GM19351 (cell line): ENCODE data around the gene CREB3.

ENCODE experiments used
- ATAC-seq: cut with Tn5 transposase; IDR thresholded peaks from one replicate; pipeline ENCODE4 v1.9.1; 2021; ENCODE audit warnings: mild to moderate bottlenecking, moderate library complexity; ENCODE audit not compliant: unreplicated experiment

Gene CREB3

GRCh38 chr9:35748242-35748857 lies 15.9 kb downstream of the CREB3 start:
- ATAC-seq, result no peak

GRCh38 chr9:35748858-35749514 lies 16.5 kb downstream of the CREB3 start, which contains the start of the genes GBA2 and RGP1:
Gene GBA2, minus strand, starts transcription at chr9:35749228. Its CDS starts 524 bp downstream, at chr9:35748704.
Gene RGP1, plus strand, starts transcription at chr9:35749287. Its CDS starts 469 bp downstream, at chr9:35749756.
- peak; percentile 89 for ATAC-seq

DNA sequence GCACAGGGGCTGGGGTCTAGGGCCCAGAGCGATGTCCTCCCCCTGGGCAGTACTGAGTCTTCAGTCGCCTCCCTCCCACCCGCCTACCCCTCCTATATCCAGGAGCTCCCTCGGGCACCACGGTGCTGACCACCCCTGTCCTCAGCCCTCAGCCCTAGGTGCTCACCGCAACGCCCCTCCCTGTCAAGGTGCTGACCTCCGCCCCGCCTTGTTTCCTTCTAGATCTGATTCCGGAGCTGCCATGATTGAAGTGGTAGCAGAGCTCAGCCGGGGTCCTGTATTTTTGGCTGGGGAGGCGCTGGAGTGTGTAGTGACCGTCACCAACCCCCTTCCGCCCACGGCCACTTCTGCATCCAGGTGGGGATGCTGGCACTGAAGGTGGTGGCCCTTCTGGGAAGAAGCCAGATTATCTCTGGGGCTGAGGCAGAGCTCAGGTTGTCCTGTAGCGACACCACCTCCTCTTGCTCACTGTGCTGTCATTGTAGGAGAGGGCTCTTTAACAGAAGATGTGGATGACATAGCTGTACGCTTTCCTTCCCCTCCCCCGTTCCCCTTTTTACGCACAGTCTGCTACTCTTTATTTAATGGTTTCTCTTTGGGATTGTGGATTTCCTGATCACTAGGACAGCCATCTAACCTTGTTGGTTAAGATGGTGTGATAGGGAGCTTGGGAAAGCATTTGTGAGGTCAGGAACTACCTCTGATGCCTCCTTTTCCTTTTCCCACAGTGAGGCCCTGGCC lies 17.2 kb downstream of the CREB3 start:
- ATAC-seq, result peak; percentile 40

- ATAC-seq, result no peak
Measured at GRCh38 chr9:35750256-35750531, 17.7 kb downstream of the CREB3 start.

GRCh38 chr9:35753466-35753865 lies 21.0 kb downstream of the CREB3 start:
- ATAC-seq, result no peak

- ATAC-seq, result no peak
Measured at GRCh38 chr9:35754264-35754663, 21.8 kb downstream of the CREB3 start, which contains the start of gene MSMP. Gene MSMP, minus strand, starts transcription at chr9:35754276. Its CDS starts 147 bp downstream, at chr9:35754129.

DNA sequence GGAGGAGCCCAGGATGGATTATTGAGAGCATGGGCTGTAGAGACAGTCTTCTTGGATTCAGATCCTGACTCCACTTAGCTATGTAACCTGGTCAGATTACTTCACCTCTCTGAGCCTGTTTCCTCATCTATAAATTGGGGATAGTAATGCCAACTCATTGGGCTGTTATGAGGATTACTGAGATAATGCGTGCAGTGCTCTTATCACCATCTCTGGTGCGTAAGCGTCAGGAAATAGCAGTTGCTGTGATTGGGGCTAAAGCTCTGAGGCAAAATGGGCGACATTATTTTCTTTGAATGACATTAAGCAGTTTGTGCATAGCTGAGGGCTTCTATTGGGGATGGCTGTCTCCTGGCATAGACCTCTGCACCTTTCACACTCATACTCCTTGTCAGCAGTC lies 22.6 kb downstream of the CREB3 start:
- ATAC-seq, result no peak

DNA sequence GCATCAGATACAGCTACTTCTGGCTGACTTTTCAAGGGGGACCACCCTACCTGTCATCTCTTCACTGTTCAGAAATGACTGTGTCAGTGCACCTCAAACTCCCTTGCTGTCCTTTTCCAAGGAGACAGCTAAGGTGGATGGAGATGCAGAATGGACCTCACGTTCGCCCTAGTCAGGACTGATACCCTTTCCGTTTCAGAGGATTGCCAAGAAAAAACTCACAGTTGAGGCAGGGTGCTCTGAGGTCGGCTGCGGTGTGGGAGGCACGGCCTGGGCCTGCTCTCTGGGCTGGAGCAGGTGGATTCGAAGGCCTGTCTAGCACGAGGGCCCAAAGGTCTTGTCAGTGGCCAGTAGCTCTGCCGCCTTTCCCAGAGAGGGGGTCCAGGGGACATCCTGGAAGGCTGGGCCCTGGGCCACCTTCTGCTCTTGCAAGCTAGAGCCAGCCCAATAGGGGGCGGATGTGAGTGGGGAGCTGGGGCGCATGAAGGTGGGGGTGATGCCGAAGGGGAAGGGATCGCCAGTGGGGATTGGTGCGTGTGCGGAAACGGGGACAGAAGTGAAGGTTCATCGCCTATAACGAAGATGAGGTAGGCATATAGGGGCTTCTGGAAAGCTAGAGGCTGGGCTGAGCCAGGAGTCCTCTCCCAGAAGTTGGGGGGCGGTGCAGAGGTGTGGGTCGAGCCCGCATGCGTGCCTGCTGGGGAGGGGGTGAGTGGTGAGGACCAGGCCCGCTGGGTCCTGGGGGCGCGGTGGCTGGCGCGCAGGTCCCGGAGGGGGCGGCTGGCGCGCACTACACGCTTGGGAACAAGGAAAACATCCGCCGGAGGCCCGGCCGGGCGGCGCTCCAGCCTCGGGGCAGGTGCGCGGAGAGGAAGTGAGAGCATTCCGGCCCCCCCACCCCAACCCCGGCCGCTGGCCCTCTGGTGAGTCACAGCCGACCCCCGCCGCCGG lies 24.1 kb downstream of the CREB3 start:
- peak; percentile 74 for ATAC-seq

DNA sequence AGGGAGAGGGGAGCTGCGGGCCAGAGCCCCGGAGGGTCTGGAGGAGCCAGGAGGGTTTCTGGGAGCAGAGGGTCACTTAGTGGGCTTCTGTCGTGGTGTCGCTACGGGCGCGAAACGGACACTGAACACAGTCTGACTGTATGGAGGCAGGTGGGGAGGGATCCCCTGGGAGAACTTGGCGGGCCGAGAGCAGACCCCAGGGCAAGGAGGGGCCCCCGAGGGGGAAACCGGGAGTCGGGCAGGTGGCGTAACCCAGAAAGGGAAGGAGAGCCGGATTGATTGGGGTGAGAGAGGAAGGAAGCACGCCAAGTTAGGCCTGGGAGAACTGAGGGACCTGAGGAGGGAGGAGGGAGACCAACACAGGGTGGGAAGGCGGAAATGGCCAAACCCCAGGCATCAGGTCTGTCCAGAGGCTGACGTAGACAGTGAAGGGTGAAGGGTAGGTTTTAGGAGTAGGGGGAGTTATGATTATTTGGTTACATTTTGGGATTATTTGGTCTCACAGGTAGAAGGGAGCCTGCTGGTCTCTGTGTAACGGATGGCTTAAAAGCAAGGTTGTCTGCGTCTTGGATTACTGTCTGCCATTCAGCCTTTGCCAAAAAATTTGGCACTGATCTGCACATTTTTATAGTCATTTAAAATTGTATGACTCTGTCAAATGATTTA lies 24.9 kb downstream of the CREB3 start:
- ATAC-seq, result peak; percentile 43

DNA sequence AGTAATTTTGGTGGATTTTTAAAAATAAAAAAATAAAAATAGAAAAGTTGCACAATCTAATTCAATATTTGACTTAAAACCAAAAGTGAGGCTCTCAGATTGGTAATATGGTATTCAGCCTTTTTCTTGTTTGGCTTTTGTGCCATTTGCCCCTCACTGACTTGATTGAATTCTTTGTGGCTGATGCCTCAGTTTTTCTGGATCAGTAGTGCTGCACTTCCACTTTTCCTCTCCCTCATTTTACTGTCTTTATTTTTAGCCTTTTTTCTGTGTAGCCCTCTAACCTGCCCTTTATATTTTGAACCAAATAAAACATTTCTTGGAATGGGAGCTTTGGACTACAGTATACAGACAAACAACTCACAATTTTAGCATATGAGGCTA lies 25.4 kb downstream of the CREB3 start:
- ATAC-seq, result no peak

DNA sequence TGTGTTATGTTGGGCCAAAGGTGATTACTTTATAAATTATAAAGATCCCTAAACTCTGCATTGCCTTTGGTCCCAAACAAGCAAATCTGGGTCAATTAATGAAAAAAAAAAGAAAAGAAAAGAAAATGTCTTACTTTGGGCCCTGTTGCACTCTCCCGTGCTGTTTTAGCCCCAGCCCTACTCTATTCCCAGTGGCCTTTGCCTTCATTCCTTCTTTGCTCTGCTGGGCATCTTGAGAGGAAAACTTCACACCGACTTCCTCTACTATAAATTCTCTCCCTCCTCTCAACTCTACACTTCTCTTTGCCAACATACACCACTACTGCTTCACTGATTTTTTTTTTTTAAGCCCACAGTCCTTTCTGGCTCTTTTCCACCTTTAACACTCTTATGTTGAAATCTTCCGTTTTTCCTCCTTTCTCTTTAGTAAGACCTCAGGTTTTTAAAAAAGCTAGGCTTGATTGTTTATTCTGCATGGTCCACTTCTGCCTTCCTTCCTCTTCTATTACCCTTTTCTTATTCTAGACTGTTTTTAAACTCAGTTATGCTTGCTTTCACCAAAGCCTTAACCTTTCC lies 26.1 kb downstream of the CREB3 start:
- ATAC-seq, result no peak

- ATAC-seq, result no peak
Measured at GRCh38 chr9:35759795-35760194, 27.3 kb downstream of the CREB3 start.

GRCh38 chr9:35760651-35761050 lies 28.2 kb downstream of the CREB3 start:
- no peak for ATAC-seq

DNA sequence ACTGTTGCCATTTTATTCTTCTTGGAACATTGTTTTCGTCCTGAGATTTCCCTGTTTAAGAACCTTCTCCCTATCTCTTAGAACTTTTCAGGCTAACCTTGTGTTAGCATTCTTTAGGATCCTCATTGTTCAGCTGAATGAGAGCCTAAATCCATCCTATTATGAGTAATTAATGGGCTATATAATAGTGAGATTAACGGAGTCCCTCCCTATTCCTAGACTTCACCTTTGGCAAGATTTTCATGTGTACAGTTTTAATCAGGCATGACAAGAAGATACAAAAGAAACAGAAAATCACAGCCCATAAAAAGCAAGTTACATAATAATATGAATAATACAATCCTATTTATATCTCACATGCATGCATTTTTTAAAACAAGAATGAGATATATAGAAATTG lies 30.7 kb downstream of the CREB3 start:
- ATAC-seq, result no peak

DNA sequence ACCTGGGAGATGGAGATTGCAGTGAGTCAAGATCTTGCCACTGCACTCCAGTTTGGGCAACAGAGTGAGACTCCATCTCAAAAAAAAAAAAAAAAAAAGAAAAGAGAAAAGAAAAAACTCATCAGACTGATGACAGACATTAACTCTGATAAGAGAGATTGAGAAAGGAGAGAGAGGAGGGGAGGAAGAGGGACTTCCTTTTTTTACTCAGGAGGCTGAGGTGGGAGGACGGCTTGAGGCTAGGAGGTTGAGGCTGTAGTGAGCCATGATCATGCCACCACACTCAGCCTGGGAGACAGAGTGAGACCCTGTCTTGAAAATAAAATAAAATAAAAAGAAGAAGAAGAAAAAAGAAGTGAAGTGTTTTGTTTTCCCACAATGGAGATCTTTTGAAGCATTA lies 31.3 kb downstream of the CREB3 start:
- ATAC-seq, result no peak

- ATAC-seq, result no peak
Measured at GRCh38 chr9:35766997-35767396, 34.5 kb downstream of the CREB3 start.

GRCh38 chr9:35767458-35767857 lies 35.0 kb downstream of the CREB3 start:
- no peak for ATAC-seq

DNA sequence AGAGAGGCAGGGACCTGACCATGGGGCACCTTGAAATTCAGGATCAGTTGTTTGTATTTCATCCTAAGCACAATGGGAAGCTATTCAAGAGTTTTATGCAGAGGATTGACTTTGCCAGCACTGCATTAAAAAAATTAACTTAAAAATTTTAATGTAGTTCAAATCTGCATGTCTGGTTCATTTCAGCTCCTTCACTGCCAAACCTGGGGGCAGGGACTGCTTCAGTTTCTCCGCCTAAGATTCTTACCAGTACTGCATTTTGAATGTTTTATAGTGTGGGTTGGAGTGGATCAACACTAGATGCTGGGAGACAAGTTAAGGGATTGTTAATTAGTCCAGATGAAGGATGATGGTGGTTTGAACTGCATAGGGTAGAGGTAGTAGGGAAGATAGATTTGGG lies 37.3 kb downstream of the CREB3 start:
- ATAC-seq, result no peak

DNA sequence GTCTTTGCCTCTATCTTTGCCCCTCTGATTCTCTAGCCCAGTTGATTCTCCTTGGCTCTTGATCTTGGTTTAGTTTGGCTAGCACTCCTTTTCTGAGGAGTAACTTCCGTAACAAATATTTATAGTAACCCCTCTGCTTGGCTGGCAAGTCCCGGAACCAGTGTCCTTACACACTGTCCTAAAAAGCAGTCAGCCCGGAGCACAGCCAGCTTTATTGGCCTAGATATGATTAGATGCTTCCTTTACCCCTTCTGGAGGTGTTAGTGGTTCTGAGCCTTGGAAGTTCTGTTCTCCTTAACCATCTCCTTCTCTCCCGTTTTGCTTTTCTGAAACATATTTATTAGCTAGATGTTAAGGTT lies 38.6 kb downstream of the CREB3 start:
- no peak for ATAC-seq

GRCh38 chr9:35771534-35771933 lies 39.1 kb downstream of the CREB3 start:
- ATAC-seq, result no peak
